Measurements from ENCODE around the gene CA5A.

DNA sequence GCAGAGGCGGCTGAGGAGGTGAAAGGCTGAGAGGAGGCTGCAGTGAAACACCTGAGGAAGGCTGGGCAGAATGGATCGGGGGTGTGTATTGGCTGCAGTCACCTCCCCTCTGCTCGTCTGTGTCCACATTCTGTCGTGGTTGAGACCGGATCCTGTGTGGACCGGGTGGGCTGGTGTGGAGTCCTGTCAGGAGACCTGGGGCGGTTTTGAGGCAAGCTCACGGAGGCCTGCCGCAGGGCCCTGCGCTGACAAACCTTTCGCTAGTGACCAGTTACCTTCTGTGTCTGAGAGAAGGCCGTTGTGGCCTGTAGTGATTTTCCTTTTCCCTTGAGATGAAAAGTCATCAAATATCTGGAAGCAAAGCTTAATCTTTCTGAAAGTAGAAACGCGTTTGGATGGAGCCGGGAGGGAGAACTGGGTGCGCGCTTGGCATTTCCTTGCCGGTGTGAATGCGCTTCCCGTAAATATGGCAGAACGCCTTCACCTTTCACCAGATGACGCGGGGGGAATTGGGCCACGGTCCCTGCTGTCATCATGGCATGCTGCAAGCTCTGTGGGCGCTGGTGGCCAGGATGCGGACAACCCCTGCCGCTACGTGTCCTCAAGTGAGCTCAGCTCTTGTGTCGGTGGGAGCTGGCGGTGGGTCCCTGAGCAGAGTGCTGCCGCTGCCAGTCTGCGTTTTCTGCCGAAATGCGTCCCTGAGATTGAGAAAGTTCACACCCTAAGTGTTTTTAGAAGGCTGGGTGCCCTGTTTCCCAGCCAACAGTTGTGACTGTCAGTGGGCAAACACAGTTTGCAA lies 21.2 kb upstream of the CA5A start:
- TF ChIP-seq KDM4B (IDR thresholded peaks at IDR 0.05; ENCODE audit: borderline replicate concordance in 2 of 2, low read depth in 1 of 2) (no peak), ZNF121 (CRISPR knock-in tag; conservative IDR thresholded peaks at IDR 0.05) (no peak), MXI1 (IDR thresholded peaks at IDR 0.05; ENCODE audit: low read depth, low read length) (no peak), HDAC6 (IDR thresholded peaks at IDR 0.05; ENCODE audit: low read depth, low read length) (no peak), POLR2A (conservative IDR thresholded peaks at IDR 0.05) (no peak), SMC3 (conservative IDR thresholded peaks at IDR 0.05; ENCODE audit: insufficient read depth, low read depth, low read length) (no peak), CTBP1 (IDR thresholded peaks at IDR 0.05; ENCODE audit: borderline replicate concordance) (no peak), CHD2 (IDR thresholded peaks at IDR 0.05; ENCODE audit: low read depth, low read length) (no peak), NR2F6 (CRISPR knock-in tag; IDR thresholded peaks at IDR 0.05) (no peak), MTF1 (CRISPR knock-in tag; IDR thresholded peaks at IDR 0.05; ENCODE audit: borderline replicate concordance) (no peak)
- TF ChIP-seq, protein P1, sequence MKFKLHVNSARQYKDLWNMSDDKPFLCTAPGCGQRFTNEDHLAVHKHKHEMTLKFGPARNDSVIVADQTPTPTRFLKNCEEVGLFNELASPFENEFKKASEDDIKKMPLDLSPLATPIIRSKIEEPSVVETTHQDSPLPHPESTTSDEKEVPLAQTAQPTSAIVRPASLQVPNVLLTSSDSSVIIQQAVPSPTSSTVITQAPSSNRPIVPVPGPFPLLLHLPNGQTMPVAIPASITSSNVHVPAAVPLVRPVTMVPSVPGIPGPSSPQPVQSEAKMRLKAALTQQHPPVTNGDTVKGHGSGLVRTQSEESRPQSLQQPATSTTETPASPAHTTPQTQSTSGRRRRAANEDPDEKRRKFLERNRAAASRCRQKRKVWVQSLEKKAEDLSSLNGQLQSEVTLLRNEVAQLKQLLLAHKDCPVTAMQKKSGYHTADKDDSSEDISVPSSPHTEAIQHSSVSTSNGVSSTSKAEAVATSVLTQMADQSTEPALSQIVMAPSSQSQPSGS (CRISPR knock-in tag; IDR thresholded peaks at IDR 0.05), result no peak
- TF ChIP-seq, protein P2, sequence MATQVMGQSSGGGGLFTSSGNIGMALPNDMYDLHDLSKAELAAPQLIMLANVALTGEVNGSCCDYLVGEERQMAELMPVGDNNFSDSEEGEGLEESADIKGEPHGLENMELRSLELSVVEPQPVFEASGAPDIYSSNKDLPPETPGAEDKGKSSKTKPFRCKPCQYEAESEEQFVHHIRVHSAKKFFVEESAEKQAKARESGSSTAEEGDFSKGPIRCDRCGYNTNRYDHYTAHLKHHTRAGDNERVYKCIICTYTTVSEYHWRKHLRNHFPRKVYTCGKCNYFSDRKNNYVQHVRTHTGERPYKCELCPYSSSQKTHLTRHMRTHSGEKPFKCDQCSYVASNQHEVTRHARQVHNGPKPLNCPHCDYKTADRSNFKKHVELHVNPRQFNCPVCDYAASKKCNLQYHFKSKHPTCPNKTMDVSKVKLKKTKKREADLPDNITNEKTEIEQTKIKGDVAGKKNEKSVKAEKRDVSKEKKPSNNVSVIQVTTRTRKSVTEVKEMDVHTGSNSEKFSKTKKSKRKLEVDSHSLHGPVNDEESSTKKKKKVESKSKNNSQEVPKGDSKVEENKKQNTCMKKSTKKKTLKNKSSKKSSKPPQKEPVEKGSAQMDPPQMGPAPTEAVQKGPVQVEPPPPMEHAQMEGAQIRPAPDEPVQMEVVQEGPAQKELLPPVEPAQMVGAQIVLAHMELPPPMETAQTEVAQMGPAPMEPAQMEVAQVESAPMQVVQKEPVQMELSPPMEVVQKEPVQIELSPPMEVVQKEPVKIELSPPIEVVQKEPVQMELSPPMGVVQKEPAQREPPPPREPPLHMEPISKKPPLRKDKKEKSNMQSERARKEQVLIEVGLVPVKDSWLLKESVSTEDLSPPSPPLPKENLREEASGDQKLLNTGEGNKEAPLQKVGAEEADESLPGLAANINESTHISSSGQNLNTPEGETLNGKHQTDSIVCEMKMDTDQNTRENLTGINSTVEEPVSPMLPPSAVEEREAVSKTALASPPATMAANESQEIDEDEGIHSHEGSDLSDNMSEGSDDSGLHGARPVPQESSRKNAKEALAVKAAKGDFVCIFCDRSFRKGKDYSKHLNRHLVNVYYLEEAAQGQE (IDR thresholded peaks at IDR 0.05; ENCODE audit: borderline replicate concordance), result no peak
- TF ChIP-seq, protein P2 (CRISPR knock-in tag; IDR thresholded peaks at IDR 0.05; ENCODE audit: low read depth), result no peak
- TF ChIP-seq, protein P3, sequence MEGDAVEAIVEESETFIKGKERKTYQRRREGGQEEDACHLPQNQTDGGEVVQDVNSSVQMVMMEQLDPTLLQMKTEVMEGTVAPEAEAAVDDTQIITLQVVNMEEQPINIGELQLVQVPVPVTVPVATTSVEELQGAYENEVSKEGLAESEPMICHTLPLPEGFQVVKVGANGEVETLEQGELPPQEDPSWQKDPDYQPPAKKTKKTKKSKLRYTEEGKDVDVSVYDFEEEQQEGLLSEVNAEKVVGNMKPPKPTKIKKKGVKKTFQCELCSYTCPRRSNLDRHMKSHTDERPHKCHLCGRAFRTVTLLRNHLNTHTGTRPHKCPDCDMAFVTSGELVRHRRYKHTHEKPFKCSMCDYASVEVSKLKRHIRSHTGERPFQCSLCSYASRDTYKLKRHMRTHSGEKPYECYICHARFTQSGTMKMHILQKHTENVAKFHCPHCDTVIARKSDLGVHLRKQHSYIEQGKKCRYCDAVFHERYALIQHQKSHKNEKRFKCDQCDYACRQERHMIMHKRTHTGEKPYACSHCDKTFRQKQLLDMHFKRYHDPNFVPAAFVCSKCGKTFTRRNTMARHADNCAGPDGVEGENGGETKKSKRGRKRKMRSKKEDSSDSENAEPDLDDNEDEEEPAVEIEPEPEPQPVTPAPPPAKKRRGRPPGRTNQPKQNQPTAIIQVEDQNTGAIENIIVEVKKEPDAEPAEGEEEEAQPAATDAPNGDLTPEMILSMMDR (IDR thresholded peaks at IDR 0.05 in 2 of 3, conservative IDR thresholded peaks at IDR 0.05 in 1 of 3; ENCODE audit: insufficient read depth in 2 of 3, low read depth in 1 of 3, low read length in 3 of 3), result no peak
- TF ChIP-seq, protein P4, sequence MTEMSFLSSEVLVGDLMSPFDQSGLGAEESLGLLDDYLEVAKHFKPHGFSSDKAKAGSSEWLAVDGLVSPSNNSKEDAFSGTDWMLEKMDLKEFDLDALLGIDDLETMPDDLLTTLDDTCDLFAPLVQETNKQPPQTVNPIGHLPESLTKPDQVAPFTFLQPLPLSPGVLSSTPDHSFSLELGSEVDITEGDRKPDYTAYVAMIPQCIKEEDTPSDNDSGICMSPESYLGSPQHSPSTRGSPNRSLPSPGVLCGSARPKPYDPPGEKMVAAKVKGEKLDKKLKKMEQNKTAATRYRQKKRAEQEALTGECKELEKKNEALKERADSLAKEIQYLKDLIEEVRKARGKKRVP (CRISPR knock-in tag; IDR thresholded peaks at IDR 0.05), result no peak

All from K562 (cell line).